H1 (cell line): ENCODE data around the gene ANKRD65. TPM values are rescaled to one million over a fixed set of nuclear protein-coding genes. Genes with fewer than 3 reads are reported as not detected.

Experiments
- CEBPB ChIP-seq: IDR thresholded peaks from 2 replicates; pipeline ENCODE4 v1.6.1; 2012; ENCODE audit warnings: low read depth, low read length
- CTBP2 ChIP-seq: IDR thresholded peaks from 2 replicates; pipeline ENCODE4 v1.7.0; 2011; ENCODE audit warnings: borderline replicate concordance, mild to moderate bottlenecking, moderate library complexity, mixed read lengths, low read length; ENCODE audit not compliant: insufficient read depth, insufficient read length
- YY1 ChIP-seq: IDR thresholded peaks from 2 replicates; pipeline ENCODE4 v1.6.1; 2011; ENCODE audit warnings: low read depth, mild to moderate bottlenecking, low read length
- polyA plus RNA-seq, 7 experiments: library from polyadenylated mRNA; depleted of rRNA in 3 of 7; stranded (reverse) in 5 of 7; unstranded in 2 of 7; fragments of >200 nt in 5 of 7; fragments of 200-250 nt in 2 of 7; gene quantifications; 1 replicate in 5 of 7; 2 replicates in 1 of 7; 4 replicates in 1 of 7; pipeline versions ENCODE4 v1.2.1 to v1.2.3, GENCODE V29; 2011 to 2013; ENCODE audit warnings: missing spikeins in 2 of 7, mixed read lengths in 2 of 7
- total RNA-seq: library from RNA; stranded (reverse); fragmentation: NEBNext Ultra II Directional; extraction: Animal tissue kit (Norgen Biotek cat#: 25700); gene quantifications from 2 replicates; pipeline ENCODE4 v1.2.1, GENCODE V29; 2021
- TF ChIP-seq, protein P1 (sequence below): fragments of 300-600 bp; sonication (generic); IDR thresholded peaks from 2 replicates; pipeline ENCODE4 v1.7.1; 2012; ENCODE audit warnings: low read length, moderate library complexity, mild to moderate bottlenecking, inconsistent platforms; ENCODE audit not compliant: insufficient replicate concordance

Gene ANKRD65
- total and polyA plus RNA-seq, 2 of the 8 experiments (the other 6 are each of a cell fraction or from before 2014, with no cell fraction given), result 1.8 to 2.0 TPM

DNA sequence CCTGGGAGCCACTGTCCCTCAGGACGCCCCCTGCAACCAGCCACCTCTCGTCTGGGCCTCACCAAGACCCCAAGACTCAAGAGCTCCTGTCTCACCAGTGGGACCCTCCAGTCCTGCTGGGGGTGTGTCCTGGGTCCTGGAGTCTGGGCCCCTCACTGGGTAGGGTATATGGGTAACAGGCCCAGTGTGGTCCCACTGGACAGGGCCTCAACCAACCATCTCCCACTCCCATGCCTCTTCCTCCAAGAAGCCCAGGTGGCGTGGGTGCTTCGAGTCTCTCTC, 13.7 kb upstream of the ANKRD65 start (continued):
- TF ChIP-seq, protein P1, sequence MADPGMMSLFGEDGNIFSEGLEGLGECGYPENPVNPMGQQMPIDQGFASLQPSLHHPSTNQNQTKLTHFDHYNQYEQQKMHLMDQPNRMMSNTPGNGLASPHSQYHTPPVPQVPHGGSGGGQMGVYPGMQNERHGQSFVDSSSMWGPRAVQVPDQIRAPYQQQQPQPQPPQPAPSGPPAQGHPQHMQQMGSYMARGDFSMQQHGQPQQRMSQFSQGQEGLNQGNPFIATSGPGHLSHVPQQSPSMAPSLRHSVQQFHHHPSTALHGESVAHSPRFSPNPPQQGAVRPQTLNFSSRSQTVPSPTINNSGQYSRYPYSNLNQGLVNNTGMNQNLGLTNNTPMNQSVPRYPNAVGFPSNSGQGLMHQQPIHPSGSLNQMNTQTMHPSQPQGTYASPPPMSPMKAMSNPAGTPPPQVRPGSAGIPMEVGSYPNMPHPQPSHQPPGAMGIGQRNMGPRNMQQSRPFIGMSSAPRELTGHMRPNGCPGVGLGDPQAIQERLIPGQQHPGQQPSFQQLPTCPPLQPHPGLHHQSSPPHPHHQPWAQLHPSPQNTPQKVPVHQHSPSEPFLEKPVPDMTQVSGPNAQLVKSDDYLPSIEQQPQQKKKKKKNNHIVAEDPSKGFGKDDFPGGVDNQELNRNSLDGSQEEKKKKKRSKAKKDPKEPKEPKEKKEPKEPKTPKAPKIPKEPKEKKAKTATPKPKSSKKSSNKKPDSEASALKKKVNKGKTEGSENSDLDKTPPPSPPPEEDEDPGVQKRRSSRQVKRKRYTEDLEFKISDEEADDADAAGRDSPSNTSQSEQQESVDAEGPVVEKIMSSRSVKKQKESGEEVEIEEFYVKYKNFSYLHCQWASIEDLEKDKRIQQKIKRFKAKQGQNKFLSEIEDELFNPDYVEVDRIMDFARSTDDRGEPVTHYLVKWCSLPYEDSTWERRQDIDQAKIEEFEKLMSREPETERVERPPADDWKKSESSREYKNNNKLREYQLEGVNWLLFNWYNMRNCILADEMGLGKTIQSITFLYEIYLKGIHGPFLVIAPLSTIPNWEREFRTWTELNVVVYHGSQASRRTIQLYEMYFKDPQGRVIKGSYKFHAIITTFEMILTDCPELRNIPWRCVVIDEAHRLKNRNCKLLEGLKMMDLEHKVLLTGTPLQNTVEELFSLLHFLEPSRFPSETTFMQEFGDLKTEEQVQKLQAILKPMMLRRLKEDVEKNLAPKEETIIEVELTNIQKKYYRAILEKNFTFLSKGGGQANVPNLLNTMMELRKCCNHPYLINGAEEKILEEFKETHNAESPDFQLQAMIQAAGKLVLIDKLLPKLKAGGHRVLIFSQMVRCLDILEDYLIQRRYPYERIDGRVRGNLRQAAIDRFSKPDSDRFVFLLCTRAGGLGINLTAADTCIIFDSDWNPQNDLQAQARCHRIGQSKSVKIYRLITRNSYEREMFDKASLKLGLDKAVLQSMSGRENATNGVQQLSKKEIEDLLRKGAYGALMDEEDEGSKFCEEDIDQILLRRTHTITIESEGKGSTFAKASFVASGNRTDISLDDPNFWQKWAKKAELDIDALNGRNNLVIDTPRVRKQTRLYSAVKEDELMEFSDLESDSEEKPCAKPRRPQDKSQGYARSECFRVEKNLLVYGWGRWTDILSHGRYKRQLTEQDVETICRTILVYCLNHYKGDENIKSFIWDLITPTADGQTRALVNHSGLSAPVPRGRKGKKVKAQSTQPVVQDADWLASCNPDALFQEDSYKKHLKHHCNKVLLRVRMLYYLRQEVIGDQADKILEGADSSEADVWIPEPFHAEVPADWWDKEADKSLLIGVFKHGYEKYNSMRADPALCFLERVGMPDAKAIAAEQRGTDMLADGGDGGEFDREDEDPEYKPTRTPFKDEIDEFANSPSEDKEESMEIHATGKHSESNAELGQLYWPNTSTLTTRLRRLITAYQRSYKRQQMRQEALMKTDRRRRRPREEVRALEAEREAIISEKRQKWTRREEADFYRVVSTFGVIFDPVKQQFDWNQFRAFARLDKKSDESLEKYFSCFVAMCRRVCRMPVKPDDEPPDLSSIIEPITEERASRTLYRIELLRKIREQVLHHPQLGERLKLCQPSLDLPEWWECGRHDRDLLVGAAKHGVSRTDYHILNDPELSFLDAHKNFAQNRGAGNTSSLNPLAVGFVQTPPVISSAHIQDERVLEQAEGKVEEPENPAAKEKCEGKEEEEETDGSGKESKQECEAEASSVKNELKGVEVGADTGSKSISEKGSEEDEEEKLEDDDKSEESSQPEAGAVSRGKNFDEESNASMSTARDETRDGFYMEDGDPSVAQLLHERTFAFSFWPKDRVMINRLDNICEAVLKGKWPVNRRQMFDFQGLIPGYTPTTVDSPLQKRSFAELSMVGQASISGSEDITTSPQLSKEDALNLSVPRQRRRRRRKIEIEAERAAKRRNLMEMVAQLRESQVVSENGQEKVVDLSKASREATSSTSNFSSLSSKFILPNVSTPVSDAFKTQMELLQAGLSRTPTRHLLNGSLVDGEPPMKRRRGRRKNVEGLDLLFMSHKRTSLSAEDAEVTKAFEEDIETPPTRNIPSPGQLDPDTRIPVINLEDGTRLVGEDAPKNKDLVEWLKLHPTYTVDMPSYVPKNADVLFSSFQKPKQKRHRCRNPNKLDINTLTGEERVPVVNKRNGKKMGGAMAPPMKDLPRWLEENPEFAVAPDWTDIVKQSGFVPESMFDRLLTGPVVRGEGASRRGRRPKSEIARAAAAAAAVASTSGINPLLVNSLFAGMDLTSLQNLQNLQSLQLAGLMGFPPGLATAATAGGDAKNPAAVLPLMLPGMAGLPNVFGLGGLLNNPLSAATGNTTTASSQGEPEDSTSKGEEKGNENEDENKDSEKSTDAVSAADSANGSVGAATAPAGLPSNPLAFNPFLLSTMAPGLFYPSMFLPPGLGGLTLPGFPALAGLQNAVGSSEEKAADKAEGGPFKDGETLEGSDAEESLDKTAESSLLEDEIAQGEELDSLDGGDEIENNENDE, result no peak
- TF ChIP-seq CTBP2 (no peak), CEBPB (no peak), YY1 (no peak)
